NCI-H460 (cell line): Measurements from ENCODE around the gene SLC27A4. TPM values are rescaled to one million over a fixed set of nuclear protein-coding genes. Genes with fewer than 3 reads are reported as not detected.
A peak's percentile ranks its signal among the peaks of the same experiment; 100 is the strongest.

Experiments used
- DNase-seq: peaks from one replicate; pipeline ENCODE4 v3.0.0-alpha.2; 2016; ENCODE audit warnings: low read depth; ENCODE audit errors: extremely low read depth
- total RNA-seq: library from RNA; depleted of rRNA; stranded (reverse); fragments of >200 nt; shearing (Covaris generic); gene quantifications from 2 replicates; pipeline ENCODE4 v1.2.3, GENCODE V29; 2014

The SLC27A4 gene
- total RNA-seq, 1 experiment from 2014 or later = 27.1 TPM

- no peak for DNase-seq
These were observed 50.0 kb downstream of the SLC27A4 start for GRCh38 chr9:128390150-128390812.

- DNase-seq = no peak
These were observed 50.7 kb downstream of the SLC27A4 start for GRCh38 chr9:128390813-128391711.

- no peak for DNase-seq
These were observed 51.6 kb downstream of the SLC27A4 start for GRCh38 chr9:128391956-128392301.

- DNase-seq = no peak
These were observed 52.2 kb downstream of the SLC27A4 start for GRCh38 chr9:128392302-128393144.

GRCh38 chr9:128393145-128393775 lies 52.9 kb downstream of the SLC27A4 start:
- no peak for DNase-seq

GRCh38 chr9:128393970-128394369 lies 53.6 kb downstream of the SLC27A4 start:
- DNase-seq = no peak

- DNase-seq = no peak
These were observed 54.2 kb downstream of the SLC27A4 start for GRCh38 chr9:128394379-128395168.

GRCh38 chr9:128396970-128397613 lies 56.8 kb downstream of the SLC27A4 start:
- no peak for DNase-seq

GRCh38 chr9:128397831-128398230 lies 57.5 kb downstream of the SLC27A4 start:
- no peak for DNase-seq

- DNase-seq = no peak
These were observed 59.5 kb downstream of the SLC27A4 start for GRCh38 chr9:128399861-128400260.

- no peak for DNase-seq
These were observed 64.2 kb downstream of the SLC27A4 start for GRCh38 chr9:128404560-128404959.

- DNase-seq = no peak
These were observed 64.9 kb downstream of the SLC27A4 start for GRCh38 chr9:128405077-128405779.

GRCh38 chr9:128405780-128406171 lies 65.4 kb downstream of the SLC27A4 start:
- no peak for DNase-seq

- DNase-seq = no peak
These were observed 66.6 kb downstream of the SLC27A4 start for GRCh38 chr9:128406848-128407391.

GRCh38 chr9:128408963-128409431 lies 68.7 kb downstream of the SLC27A4 start:
- no peak for DNase-seq

GRCh38 chr9:128409450-128409849 lies 69.1 kb downstream of the SLC27A4 start:
- no peak for DNase-seq

- DNase-seq = peak; percentile 16
These were observed 69.7 kb downstream of the SLC27A4 start for GRCh38 chr9:128409978-128410377.
